GM23248 (cell line): ENCODE results near the gene LHB.

Source experiments
- EZH2 ChIP-seq: fragments of 200-600 bp; sonication (generic); IDR thresholded peaks from 2 replicates; pipeline ENCODE4 v1.6.1; 2018; ENCODE audit warnings: antibody characterized with exemption, mild to moderate bottlenecking; ENCODE audit not compliant: insufficient read depth, poor library complexity, severe bottlenecking
- EZH2phosphoT487 ChIP-seq: fragments of 200-600 bp; sonication (generic); IDR thresholded peaks from 2 replicates; pipeline ENCODE4 v1.6.1; 2018; ENCODE audit warnings: antibody characterized with exemption, moderate library complexity, mild to moderate bottlenecking, low read depth; ENCODE audit not compliant: insufficient read depth

DNA sequence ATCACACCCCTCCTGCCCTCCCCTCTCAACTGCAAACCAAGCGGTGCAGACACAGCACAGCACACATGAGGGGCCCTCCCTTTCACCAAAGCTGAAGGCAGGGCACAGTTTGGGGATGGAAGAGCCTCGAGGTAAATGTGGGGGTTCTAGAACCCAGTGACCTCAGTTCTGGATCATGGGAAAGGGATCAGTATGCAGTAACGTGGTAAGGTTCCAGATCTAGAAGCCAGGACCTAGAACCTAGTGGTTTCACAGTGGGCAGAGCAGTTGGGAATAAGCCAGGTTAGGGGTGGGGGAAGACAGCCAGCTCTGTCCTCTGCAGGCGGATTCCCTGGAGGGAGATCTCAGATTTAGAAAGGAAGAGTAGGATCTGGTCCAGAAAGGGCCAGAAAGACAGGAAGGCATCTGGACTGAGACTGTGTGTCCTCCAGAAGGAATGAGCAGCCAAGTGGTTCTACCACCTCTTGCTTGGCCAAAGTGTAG lies 48.7 kb downstream of the LHB start:
- TF ChIP-seq EZH2, result no peak
- no peak for TF ChIP-seq EZH2phosphoT487
